GM18517 (cell line): ENCODE measurements around the gene GRID2.

Experiments
- ATAC-seq: cut with Tn5 transposase; IDR thresholded peaks from one replicate; pipeline ENCODE4 v1.9.1; 2021; ENCODE audit warnings: mild to moderate bottlenecking, moderate library complexity; ENCODE audit not compliant: unreplicated experiment

The GRID2 gene

GRCh38 chr4:93775551-93775950 is 1471.8 kb downstream of the GRID2 start:
- no peak for ATAC-seq

GRCh38 chr4:93776386-93777080 is 1472.8 kb downstream of the GRID2 start:
- no peak for ATAC-seq

- ATAC-seq, result no peak
Measured at GRCh38 chr4:93777081-93777460, 1473.3 kb downstream of the GRID2 start.

GRCh38 chr4:93779228-93779627 is 1475.5 kb downstream of the GRID2 start:
- no peak for ATAC-seq

GRCh38 chr4:93780080-93780479 is 1476.3 kb downstream of the GRID2 start:
- no peak for ATAC-seq

- ATAC-seq, result no peak
Measured at GRCh38 chr4:93781198-93781597, 1477.4 kb downstream of the GRID2 start.

- ATAC-seq, result no peak
Measured at GRCh38 chr4:93786149-93786548, 1482.4 kb downstream of the GRID2 start.

- ATAC-seq, result peak; percentile 44
Measured at GRCh38 chr4:93788712-93789111, 1484.9 kb downstream of the GRID2 start.

GRCh38 chr4:93791570-93792195 is 1487.9 kb downstream of the GRID2 start:
- ATAC-seq, result peak; percentile 87

- ATAC-seq, result no peak
Measured at GRCh38 chr4:93802045-93802444, 1498.3 kb downstream of the GRID2 start.

GRCh38 chr4:93809773-93810172 is 1506.0 kb downstream of the GRID2 start:
- ATAC-seq, result no peak

- no peak for ATAC-seq
Measured at GRCh38 chr4:93810340-93810992, 1506.7 kb downstream of the GRID2 start.

- ATAC-seq, result no peak
Measured at GRCh38 chr4:93813092-93813491, 1509.3 kb downstream of the GRID2 start.

- ATAC-seq, result no peak
Measured at GRCh38 chr4:93814141-93814540, 1510.4 kb downstream of the GRID2 start.

- ATAC-seq, result no peak
Measured at GRCh38 chr4:93814722-93815121, 1511.0 kb downstream of the GRID2 start.
